DMS153 (cell line): Measurements from ENCODE around the gene TJP1.
"Not testable (repeated sequence)": the region's sequence is repeated elsewhere in the genome, so short reads cannot be mapped to it uniquely, and the experiment has no call there.

ENCODE experiments used
- DNase-seq: peaks from one replicate; lab custom pipeline; 2025; lab: John Stamatoyannopoulos, UW

TJP1 gene

DNA sequence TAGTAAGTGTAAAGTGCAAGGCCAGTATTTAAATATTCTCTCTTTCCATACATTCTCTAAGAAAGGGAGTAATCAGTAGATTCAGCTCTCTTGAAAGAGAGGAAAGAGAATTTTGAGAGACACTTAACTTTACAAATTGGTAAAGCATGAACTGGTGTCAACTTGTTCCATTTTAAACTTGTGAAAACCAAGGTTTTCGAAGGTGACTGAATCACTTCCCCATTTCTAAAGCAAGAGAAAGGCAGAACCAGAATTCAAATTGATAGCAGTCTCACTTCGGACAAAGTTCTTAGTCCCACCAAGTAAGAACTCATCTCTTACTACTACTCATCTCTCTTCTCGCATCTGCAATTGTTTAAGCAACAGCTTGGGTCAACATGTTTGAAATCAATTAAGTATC is 22.4 kb downstream of the TJP1 start:
- no peak for DNase-seq

DNA sequence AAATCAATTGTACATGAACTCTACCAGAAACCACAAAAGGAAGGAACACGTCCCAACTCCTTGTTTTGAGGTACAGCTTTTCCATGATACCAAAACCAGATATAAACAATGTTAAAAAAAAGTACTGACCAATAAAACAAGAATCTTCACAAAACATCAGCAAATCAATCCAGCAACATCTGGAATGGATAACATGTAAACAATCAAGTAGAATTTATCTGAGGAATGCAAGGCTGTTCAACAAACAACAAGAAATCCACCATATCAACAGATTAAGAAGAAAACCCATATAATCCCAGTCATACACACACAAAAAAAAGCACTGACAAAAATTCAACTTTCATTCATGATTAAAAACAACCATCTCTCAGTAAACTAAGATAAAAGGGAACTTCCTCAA is 26.7 kb downstream of the TJP1 start:
- DNase-seq, result no peak

DNA sequence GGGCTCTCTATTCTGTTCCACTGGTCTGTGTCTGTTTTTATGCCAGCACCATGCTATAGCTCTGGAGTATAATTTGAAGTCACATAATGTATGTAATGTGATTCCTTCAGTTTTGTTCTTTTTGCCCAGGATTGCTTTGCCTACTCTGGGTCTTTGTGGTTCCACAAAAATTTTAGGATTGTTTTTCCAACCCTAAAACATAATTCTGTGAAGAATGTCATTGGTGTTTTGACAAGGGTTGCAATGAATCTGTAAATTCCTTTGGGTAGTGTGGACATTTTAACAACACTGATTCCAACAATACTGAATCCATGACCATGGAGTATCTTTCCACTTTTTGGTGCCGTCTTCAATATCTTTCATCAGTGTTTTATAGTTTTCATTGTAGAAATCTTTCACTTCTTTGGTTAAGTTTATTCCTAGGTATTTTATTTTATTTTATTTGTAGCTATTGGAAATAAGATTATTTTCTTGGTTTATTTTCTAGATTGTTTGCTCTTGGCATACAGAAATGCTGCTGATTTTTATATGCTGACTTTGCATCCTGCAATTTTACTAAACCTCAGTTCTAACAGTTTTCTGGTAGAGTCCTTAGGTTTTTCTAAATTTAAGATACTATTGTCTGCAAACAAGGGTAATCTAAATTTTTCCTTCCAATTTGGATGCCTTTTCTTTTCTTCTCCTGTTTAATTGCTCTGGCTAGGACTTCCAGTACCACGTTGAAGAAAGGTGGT is 29.7 kb downstream of the TJP1 start:
- no peak for DNase-seq

DNA sequence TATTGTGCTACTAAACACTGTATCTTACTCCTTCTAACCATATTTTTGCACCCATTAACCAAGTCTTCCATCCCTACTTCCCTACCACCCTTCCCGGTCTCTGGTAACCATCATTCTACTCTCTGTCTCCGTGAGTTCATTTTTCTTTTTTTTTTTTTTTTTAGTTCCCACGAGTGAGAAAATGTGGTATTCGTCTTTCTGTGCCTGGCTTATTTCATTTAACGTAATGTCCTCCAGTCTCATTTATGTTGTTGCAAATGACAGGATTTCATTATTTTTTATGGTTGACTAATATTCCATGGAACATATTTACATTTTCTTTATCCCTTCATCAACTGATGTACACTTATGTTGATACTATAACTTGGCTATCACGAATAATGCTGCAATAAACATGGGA is 31.7 kb downstream of the TJP1 start:
- DNase-seq, result no peak

DNA sequence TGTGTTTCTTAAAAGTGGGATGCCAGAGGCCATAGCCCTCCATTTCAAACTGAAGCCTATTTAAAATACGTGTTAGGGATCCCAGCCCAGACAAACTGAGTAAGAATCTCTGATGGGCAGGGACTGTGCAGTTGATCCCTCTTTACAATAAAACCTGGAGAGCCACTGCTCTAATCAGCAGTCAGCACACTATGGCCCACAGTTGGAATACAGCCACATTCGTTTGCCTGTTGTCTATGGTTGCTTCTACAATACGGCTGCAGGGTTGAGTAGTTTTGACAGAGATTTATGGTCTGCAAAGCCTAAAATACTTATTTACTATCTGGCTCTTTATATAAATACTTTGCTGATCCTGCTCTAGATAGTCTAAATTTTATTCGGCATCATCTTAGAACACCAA is 32.4 kb downstream of the TJP1 start:
- no peak for DNase-seq

DNA sequence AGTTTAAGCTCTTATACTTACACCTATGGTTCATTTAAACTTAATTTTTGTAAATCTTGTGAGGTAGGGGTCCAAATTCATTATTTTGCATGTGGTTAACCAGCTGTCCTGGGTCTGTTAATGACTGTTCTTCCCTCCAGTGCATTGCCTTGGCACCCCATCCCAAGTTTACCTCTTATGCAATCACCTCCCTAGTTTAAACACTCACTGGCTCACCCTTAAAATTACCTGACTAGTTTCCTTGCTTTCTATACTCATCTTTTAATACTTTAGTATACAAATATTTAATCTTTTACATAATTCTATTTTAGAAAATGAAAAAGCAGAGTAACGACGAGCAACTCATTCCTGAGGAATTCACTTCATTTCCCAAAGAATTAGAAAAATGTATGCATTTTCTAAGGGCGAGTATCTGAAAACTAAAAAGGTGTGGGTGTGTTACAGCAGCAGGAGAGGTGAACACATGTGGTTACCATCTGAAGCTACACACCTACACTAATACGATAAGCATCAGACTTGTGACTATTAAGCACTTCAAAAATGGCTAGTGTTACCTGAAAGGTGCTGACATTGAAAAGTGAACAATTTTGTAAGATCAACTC is 33.7 kb downstream of the TJP1 start:
- no peak for DNase-seq

DNA sequence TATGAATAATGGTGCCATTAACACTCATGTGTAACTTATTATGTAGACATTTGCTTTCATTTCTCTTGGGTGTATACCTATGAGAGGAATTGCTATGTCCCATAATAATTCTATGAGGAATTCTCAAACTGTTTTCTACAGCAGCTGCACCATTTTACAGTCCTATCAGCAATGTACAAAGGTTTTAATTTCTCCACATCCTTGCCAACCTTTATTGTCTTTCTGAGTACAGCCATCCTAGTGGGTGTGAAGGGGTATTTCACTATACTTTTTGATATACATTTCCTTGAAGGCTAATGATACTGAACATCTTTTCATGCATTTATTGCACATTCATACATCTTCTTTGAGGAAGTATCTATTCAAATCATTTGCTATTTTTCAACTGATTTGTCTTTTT is 34.5 kb downstream of the TJP1 start:
- DNase-seq, result no peak

DNA sequence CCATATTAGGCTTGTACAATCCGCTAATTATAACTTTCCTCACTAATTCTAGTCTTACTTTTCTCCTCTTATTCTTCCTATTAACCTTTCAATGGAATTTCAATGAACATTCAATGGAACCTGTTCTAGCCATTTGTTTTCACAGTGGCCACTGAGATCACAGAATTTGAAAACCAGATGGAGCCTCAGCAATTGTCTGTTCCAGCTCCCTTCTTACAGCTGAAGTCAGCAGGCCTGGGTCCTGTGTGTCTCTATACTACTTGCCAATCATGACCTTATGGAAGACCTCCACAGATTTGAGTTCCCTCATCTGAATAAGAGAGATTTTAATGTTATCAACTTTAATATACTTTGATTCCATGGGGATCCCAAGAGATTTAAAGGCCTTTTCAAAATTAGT is 36.6 kb downstream of the TJP1 start:
- DNase-seq, result no peak

DNA sequence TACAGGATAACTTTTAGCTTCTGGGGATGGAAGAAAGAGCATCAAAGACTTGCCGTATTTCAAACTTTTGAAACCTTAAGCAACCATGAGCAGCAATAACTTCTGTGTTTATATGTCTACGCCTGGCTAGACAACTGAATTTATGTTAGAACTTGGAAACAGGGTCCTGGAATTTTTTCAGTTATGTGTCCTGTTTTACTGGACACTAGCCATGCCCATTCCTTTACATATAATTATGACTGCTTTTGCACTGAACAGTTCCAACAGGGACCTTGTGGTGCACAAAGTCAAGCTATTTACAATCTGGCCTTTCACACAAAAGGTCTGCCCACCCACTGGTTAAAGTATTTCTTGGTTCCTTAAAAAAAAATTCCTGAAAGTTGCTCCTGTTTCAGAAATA is 37.1 kb downstream of the TJP1 start:
- no peak for DNase-seq

DNA sequence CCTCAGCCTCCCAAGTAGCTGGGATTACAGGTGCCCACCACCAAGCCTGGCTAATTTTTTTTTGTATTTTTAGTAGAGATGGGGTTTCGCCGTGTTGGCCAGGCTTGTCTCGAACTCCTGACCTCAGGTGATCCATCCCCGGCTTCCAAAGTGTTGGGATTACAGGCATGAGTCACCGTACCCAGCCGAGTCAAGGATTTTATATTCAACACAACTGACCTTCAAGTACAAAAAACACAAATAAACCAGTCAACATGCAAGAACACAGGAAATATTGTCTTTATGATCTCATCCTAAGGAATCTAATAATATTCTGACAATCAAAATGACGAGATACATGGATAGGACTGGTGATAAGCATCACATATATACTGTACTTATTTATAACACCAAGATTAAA is 37.9 kb downstream of the TJP1 start:
- DNase-seq, result no peak

DNA sequence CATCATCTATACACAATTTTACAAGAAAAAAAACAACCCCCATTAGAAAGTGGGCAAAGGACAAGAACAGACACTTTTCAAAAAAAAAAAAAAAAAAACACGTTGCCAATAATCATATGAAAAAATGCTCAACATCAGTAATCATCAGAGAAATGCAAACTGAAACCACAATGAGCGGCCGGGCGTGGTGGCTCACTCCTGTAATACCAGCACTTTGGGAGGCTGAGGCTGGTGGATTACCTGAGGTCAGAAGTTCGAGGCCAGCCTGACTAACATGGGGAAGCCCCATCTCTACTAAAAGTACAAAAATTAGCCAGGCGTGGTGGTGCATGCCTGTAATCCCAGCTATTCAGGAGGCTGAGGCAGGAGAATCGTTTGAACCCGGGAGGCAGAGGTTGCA is 39.5 kb downstream of the TJP1 start:
- DNase-seq, result not testable (repeated sequence)

DNA sequence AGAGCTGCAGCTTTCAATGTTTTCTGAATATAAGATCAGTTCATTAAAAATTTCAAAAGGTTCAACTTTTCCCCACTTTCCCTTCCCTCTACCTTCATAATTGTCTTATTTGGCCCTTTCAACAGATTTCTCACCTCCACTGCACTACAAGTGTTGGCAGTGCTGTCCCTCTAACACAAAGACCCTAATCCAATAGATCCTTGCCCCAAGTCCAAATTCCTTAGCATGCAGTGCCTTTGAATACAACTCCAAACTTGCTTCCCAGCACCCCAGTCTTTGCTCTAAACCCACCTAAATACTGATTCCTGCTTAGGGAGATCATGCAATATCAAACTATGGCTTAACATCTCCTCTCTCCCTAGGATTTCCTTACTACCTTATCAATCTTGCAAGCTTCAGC is 43.9 kb downstream of the TJP1 start:
- no peak for DNase-seq

DNA sequence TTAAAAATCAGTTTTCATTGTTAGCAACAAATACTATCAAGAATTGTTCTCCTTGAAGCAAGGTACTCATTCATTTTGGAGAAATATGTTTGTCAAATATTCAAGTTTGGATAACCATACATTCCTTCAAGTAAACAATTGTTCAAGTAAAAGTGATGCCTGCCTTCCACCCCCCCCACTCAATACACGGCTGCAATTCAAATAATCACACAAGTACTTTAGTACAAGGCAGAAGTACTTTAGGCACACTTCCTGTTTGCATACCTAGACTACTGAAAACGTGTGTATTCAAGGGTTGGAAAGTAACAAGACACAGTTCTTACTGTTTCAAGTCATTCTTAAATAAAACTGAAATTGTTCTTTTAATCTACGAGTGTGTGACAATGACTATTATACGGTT is 45.4 kb downstream of the TJP1 start:
- DNase-seq, result no peak

DNA sequence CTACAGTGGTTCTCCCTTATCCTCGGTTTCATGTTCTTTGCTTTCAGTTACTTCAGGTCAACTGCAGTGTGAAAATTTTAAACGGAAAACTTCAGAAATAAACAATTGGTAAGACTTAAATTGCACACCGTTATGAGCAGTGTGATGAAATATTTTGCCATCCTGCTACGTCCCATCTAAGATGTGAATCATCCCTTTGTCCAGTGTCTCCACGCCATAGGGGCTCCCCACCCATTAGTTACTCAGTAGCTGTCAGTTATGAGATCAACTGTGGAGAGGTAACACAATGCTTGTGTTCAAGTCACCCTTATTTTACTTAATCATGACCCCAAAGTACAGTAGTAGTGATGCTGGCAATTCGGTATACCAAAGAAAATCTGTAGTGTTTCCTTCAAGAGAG is 47.4 kb downstream of the TJP1 start:
- DNase-seq, result no peak

DNA sequence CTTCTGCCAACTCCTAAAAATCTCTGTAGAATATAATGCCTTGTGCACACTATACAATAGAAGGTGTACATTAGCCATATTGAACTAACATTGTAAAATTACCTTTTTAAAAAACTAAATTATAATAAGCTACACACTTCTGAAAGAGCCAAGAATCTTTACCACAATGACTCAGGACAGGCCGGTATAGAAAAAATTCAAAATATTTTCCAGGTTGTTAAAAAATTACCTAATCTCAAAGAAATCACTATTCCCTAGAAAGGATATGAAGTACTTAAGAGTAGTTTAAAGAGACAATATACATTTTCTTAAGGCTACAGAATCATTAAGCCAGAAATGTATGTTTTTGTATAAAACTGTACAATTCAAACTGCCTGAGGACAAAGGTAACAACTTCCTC is 48.5 kb downstream of the TJP1 start:
- no peak for DNase-seq

DNA sequence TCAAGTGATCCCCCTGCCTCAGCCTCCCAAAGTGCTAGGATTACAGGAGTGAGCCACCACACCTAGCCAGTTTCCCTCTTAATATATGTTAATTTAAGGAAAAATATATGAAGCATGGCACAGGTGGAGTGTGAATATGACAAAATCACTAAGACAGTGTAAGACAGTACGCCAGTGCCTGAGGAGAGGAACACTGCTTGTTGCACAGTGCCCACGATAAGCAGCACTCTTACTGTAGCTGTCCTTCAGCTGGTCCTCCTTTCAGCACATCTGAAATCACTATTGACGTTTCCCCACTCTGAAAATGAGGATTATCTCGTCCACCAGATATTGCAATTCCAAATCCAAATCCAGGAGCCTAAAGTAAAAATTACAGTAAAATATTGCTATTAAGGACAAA is 49.3 kb downstream of the TJP1 start:
- no peak for DNase-seq

DNA sequence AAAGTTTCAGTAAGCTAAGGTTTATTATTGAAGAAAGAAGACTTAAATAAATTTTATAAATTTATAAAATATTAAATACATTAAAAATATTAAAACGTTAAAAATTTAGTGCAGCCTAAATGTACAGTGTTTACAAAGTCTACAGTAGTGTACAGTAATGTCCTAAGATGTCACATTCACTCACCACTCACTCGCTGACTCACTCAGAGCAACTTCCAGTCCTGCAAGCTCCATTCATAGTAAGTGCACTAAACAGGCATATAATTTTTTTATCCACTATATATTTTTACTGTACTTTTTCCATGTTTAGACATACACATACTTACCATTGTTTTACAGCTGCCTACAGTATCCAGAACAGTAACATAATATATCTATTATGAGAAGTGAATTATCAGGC is 51.5 kb downstream of the TJP1 start:
- DNase-seq, result no peak

DNA sequence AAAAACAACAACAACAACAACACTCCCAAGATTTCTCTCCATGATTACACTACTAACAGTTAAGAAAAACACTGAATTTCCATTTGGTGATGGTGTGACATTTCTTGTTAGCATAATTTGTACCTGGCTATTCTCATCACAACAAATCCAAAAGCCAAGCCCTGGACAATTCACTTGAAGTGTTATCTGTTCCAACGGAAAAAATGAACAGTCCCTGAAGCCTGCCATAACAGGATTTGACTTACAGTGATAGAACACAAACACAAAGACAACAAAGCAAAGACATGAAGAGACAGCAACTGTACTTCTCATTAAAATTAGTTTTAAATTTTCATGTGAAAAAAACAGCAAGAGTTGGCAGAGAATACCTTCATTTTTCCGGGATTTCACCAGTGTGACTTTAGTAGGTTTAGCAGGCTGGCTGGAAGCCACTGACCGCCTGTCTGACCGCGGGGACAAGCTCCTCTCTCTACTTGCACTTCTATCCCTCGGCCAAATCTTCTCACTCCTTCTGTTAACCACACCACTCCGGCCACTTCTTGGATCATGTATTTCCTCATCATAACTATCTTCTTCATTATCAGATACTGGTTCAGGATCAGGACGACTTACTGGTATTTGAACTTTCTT is 56.3 kb downstream of the TJP1 start:
- no peak for DNase-seq

DNA sequence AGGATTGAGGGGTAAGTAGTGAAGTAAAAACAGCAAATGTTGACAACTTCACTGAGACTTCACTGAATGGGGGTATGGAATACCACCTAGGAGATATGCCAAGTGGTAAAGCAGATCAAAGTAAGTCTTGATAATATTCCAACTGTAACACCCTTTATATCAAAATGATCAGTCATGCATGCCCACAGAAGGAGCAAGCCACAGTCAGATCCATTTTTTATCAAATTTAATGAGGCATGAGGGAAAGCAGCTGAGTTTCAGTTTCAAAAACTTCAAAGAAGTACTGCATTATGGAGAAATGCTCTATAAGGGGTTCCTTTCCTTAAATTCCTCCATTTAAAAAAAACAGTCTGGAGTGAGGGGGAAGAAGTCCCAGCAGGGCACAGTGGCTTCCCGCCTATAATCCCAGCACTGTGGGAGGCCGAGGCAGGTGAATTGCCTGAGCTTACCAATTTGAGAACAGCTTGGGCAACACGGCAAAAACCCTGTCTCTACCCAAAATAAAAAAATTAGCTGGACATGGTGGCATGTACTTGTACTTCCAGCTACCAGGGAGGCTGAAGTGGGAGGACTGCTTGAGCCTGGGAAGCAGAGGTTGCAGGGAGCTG is 56.9 kb downstream of the TJP1 start:
- DNase-seq, result no peak

DNA sequence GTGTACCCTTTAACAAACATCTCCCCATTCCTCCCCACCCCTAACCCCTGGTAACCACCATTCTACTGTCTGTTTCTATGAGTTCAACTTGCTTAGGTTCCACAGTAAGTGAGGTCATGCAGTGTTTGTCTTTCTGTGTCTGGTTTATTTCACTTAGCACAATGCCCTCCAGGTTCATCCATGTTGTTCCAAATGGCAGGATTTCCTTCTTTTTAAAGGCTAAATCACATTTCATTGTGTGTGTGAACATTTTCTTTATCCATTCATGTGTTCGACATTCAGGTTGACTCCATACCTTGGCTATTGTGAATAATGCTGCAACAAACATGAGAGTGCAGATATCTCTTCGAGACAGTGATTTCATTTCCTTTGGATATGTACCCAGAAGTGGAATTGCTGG is 62.7 kb downstream of the TJP1 start:
- DNase-seq, result no peak

DNA sequence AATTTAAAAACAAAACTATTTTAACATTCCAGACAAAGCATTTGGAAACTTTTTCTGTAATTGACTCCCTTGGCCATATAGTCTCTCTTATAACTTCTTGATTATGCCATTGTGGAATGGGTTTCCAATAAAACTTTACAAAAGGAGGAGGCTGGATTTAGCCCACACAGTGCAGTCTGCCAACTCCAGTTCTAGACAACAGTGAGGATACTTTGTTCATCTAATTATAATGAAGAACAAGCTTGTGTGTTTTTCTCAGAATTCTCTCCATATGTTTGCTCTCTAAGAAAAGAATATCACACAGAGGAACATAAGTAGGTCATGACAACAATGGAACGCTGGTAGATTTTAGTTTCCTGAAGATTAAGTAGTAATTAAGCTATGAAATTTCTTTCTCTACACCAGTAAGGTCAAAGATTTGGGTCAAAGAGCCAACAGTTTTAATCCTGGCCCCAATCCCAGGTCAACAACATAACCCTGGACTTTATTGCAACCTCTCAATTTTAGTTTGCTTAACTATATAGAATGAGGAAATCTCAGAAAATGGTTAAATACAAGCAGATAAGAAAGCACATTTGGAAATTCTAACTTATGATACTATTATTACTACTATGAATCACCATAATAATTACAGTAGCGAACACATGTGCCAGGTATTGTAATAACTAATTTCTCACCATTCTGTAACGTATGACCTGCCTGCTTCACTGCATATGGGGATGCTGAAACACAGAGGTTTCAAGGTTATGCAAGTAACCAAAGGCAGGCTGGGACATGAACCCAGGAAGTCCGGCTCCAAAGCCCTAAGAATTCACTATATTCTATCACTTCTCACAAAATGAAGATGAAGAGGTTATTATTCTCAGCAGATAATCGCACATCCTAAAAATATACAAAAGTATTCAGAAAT is 65.7 kb downstream of the TJP1 start:
- DNase-seq, result no peak

DNA sequence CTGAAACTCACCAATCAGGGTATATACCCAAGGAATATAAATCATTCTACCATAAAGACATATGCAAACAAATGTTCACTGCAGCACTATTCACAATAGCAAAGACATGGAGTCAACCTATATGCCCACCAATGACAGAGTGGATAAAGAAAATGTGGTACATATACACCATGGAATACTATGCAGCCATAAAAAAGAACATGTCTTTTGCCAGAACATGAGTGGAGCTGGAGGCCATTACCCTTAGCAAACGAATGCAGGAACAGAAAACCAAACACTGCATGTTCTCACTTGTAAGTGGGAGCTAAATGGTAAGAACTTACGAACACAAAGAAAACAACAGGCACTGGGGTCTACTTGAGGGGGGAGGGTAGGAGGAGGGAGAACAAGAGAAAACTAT is 68.3 kb downstream of the TJP1 start:
- DNase-seq, result not testable (repeated sequence)
